Measurements from ENCODE around the gene CD9. TPM values are rescaled to one million over a fixed set of nuclear protein-coding genes. Genes with fewer than 3 reads are reported as not detected.

Gene CD9
- total and polyA plus RNA-seq, 2 of the 8 experiments (the other 6 are each of a cell fraction or from before 2014, with no cell fraction given) = 168 to 319 TPM

DNA sequence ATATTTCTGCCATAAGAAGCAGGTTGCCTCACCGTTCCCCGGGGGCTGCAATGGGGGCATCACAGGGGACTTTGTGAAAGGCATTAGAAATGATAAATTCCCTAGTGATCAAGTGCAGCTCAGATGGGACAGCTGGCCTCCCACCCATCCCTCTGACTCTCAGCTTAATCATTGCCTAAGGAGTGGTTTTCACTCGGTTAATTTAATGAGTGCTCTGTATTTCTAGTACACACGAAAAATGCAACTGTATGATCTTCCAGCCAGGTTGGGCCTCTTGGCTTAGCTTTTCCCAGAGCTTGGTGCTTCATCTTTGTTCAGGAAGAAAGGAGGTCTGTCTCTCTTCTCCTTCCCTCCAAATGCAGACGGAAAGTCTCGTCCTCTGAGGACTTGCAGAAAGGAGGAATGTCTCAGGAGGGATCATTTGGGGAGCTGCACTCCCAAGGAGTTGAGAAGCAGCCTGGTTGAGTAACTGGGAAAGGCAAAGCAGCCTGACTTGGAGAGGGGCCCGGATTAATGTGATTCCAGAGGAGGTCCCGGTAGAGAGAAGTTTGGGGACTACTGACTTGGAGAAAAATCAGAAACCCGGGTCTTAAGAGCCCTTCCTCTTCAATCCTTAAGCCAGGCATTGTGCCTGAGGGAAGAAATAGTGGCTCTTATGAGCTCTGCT, 7.2 kb downstream of the CD9 start:
- Histone ChIP-seq H3K9me3 (ENCODE audit: insufficient read depth in 2 of 2, low read depth in 1 of 2, low read length in 1 of 2) (no peaks in the 10 kb centered on the region), H3K18ac (ENCODE audit: extremely low read depth, low read length) (peak overlapping the region; percentile 5; the same call in 1 of the 2 replicates), H2BK120ac (replicated peaks; ENCODE audit: low read depth, low read length) (no peak overlapping the region), H2BK15ac (ENCODE audit: low read length) (no peak overlapping the region), H3K79me1 (ENCODE audit: low read depth, low read length) (peaks cover 16% of the 10 kb centered on the region; the same call in 1 of the 2 replicates), H3K27me3 (replicated peaks in 1 of 4; ENCODE audit: control insufficient read depth in 3 of 4, extremely low read depth in 1 of 4, insufficient read depth in 3 of 4, low read length in 3 of 4) (no peaks in the 10 kb centered on the region), H2BK5ac (ENCODE audit: low read depth, low read length) (no peak overlapping the region), H3K27ac (ENCODE audit: low read depth, low read length) (no peak overlapping the region), H2BK12ac (ENCODE audit: low read depth, low read length) (no peak overlapping the region), H2AFZ (ENCODE audit: low read length) (no peak overlapping the region), H4K91ac (replicated peaks; ENCODE audit: insufficient read length, low read length) (no peak overlapping the region), H3K36me3 (ENCODE audit: control insufficient read depth in 2 of 4, insufficient read depth in 4 of 4, low read length in 3 of 4) (no peaks in the 10 kb centered on the region), H3K23ac (ENCODE audit: insufficient read length) (no peak overlapping the region), H3K4me2 (ENCODE audit: insufficient read depth in 1 of 2, low read depth in 2 of 2, low read length in 2 of 2) (no peak overlapping the region), H4K20me1 (replicated peaks in 1 of 2; ENCODE audit: control insufficient read depth in 1 of 2, insufficient read depth in 2 of 2, low read length in 2 of 2) (peaks cover 0 to 3% of the 10 kb centered on the region in 2 experiments), H3K14ac (ENCODE audit: insufficient read length) (no peak overlapping the region), H3K56ac (replicated peaks; ENCODE audit: insufficient read length, low read depth, low read length) (no peak overlapping the region), H3K4me3 (ENCODE audit: extremely low read depth in 1 of 4, insufficient read depth in 2 of 4, low read depth in 3 of 4, low read length in 4 of 4) (no peak overlapping the region), H3K23me2 (ENCODE audit: low read depth, low read length) (no peaks in the 10 kb centered on the region), H3K4me1 (replicated peaks in 1 of 4; ENCODE audit: control insufficient read depth in 3 of 4, insufficient read depth in 4 of 4, low read length in 3 of 4) (peaks cover 27 to 42% (median 34%) of the 10 kb centered on the region in 4 experiments), H2AK5ac (ENCODE audit: low read depth, low read length) (no peak overlapping the region), H3K9ac (replicated peaks in 1 of 4; ENCODE audit: extremely low read depth in 1 of 4, low read depth in 3 of 4, low read length in 3 of 4) (no peak overlapping the region), H3K4ac (replicated peaks; ENCODE audit: insufficient read length, low read depth, low read length) (no peak overlapping the region), H3K79me2 (ENCODE audit: control insufficient read depth in 1 of 2, insufficient read depth in 2 of 2, low read length in 2 of 2) (peaks cover 7 to 78% of the 10 kb centered on the region in 2 experiments; a peak in 3 of 4 replicates), H4K8ac (ENCODE audit: extremely low read depth, insufficient read depth, low read length) (no peak overlapping the region), H4K5ac (ENCODE audit: insufficient read length, low read depth, low read length) (no peak overlapping the region), H2BK20ac (ENCODE audit: low read length) (no peak overlapping the region)
- POLR2A ChIA-PET (ENCODE audit: partially characterized antibody) = interaction anchor here (1.5 to 12.4 kb wide), 4 partner anchors 4 to 18 kb away, joined by 3 to 203 read pairs (median 104); partner anchors contain the start of gene CD9
- CTCF ChIA-PET (ENCODE audit: partially characterized antibody) = interaction anchor here (0.7 to 26.9 kb wide), 14 partner anchors 9 to 143 kb away, joined by 3 to 433 read pairs (median 4); no protein-coding TSS in a partner anchor
- FAIRE-seq (no peak), DNase-seq (ENCODE audit: low read depth in 1 of 2, low spot score in 2 of 2) (no peak)
- TF ChIP-seq CHD2 (IDR thresholded peaks at IDR 0.05; ENCODE audit: low read length) (no peak), HDAC2 (IDR thresholded peaks at IDR 0.05; ENCODE audit: borderline replicate concordance in 1 of 2, low read depth in 2 of 2, low read length in 2 of 2) (no peak), CREB1 (IDR thresholded peaks at IDR 0.05) (no peak), CBX8 (IDR thresholded peaks at IDR 0.05; ENCODE audit: borderline replicate concordance, low read depth, low read length) (no peak), EP300 (IDR thresholded peaks at IDR 0.05; ENCODE audit: borderline replicate concordance in 1 of 2, low read depth in 2 of 2, low read length in 2 of 2) (no peak), GABPA (IDR thresholded peaks at IDR 0.05; ENCODE audit: borderline replicate concordance, insufficient read depth, low read length) (no peak), SP4 (IDR thresholded peaks at IDR 0.05; ENCODE audit: low read length) (no peak)
- WGBS, 2 experiments (ENCODE audit: extremely low coverage in 1 of 2, insufficient coverage in 1 of 2, insufficient read length in 1 of 2, insufficient replicate concordance in 2 of 2, low coverage in 1 of 2, low lambda C conversion rate in 2 of 2, missing lambda C conversion rate in 1 of 2) = 79% methylated on average over 9 of the region's 9 CpGs; no CpG with 5 or more reads in 1 of the 2 experiments

Data from H1 (cell line).